HepG2 (cell line): ENCODE results near the gene DMXL1. TPM values are rescaled to one million over a fixed set of nuclear protein-coding genes. Genes with fewer than 3 reads are reported as not detected.

Source experiments
- ATAC-seq: fragments of 200-7000 bp; cut with Tn5 transposase; 3 replicates; pipeline ENCODE4 v1.9.1; 2020; ENCODE audit warnings: mild to moderate bottlenecking, moderate library complexity
- BruUV-seq: library from RNA; stranded (reverse); fragments of 400-500 nt; replicated peaks from 2 replicates; lab custom pipeline; 2021; lab: Mats Ljungman, UMichigan
- CTCF ChIA-PET: fragments of 300-600 bp; formaldehyde crosslinking; extraction: SDS; loops from one replicate; lab custom pipeline; 2021; ENCODE audit warnings: low total read pairs, inconsistent platforms, low intra/inter-chr PET ratio; lab: Yijun Ruan, JAX
- POLR2A ChIA-PET: fragments of 350-600 bp; sonication (Branson Sonifier 250); formaldehyde crosslinking; loops from one replicate; lab custom pipeline; 2020; ENCODE audit warnings: antibody characterized with exemption, inconsistent platforms; lab: Yijun Ruan, JAX
- DNase-seq: peaks from one replicate; pipeline ENCODE4 v3.0.0-alpha.2; 2015; ENCODE audit warnings: low spot score
- FAIRE-seq: peaks from 3 replicates; lab custom pipeline; 2011; peaks lifted over from hg19 to GRCh38; lab: Jason Lieb, UNC
- H2AFZ ChIP-seq: one replicate; pipeline ENCODE4 v1.6.1; 2011; ENCODE audit warnings: low read length, inconsistent platforms
- H3K27ac ChIP-seq: fragments of 300-600 bp; 3 replicates; pipeline ENCODE4 v1.8.0; 2011; ENCODE audit warnings: mixed run types, mild to moderate bottlenecking, mixed read lengths, low read length, inconsistent platforms; ENCODE audit not compliant: insufficient read depth; ENCODE audit errors: extremely low read length
- H3K27me3 ChIP-seq, 2 experiments: fragments of 200-600 bp in 1 of 2; 2 replicates in 1 of 2; 3 replicates in 1 of 2; pipeline versions ENCODE4 v1.6.0 to v1.8.0; 2011; ENCODE audit warnings: low read length in 2 of 2, mild to moderate bottlenecking in 2 of 2, moderate library complexity in 2 of 2, inconsistent platforms in 1 of 2; ENCODE audit not compliant: insufficient read depth in 2 of 2, control insufficient read depth in 1 of 2
- H3K36me3 ChIP-seq, 2 experiments: fragments of 200-600 bp in 1 of 2; replicated peaks in 1 of 2; 2 replicates in 1 of 2; 3 replicates in 1 of 2; pipeline versions ENCODE4 v1.5.1 to v1.8.0; 2011; ENCODE audit warnings: low read length in 2 of 2, inconsistent platforms in 1 of 2; ENCODE audit not compliant: insufficient read depth in 2 of 2, control insufficient read depth in 1 of 2
- H3K4me1 ChIP-seq: 2 replicates; pipeline ENCODE4 v1.5.1; 2012; ENCODE audit warnings: low read length, inconsistent platforms; ENCODE audit not compliant: insufficient read depth
- H3K4me2 ChIP-seq: 2 replicates; pipeline ENCODE4 v1.6.0; 2011; ENCODE audit warnings: low read depth, low read length, inconsistent platforms
- H3K4me3 ChIP-seq, 3 experiments: fragments of 200-600 bp in 1 of 3; sonication (generic), shearing (Covaris generic) in 1 of 3; replicated peaks in 1 of 3; 2 replicates each; pipeline ENCODE4 v1.5.1; 2011 to 2016; ENCODE audit warnings: low read length in 3 of 3, inconsistent platforms in 2 of 3, low read depth in 2 of 3, mild to moderate bottlenecking in 2 of 3, control low read depth in 1 of 3, mixed read lengths in 1 of 3; ENCODE audit not compliant: insufficient read depth in 1 of 3
- H3K79me2 ChIP-seq: one replicate; pipeline ENCODE4 v1.6.1; 2011; ENCODE audit warnings: low read length, inconsistent platforms; ENCODE audit not compliant: insufficient read depth
- H3K9ac ChIP-seq: 2 replicates; pipeline ENCODE4 v1.6.0; 2011; ENCODE audit warnings: mild to moderate bottlenecking, low read depth, low read length, inconsistent platforms; ENCODE audit not compliant: insufficient read depth
- H3K9me3 ChIP-seq: 2 replicates; pipeline ENCODE4 v1.5.1; 2012; ENCODE audit warnings: mild to moderate bottlenecking, low read length
- H4K20me1 ChIP-seq: 2 replicates; pipeline ENCODE4 v1.6.0; 2011; ENCODE audit warnings: inconsistent platforms, mild to moderate bottlenecking, low read length, moderate library complexity; ENCODE audit not compliant: insufficient read depth
- BRD4 ChIP-seq: sonication (generic); formaldehyde crosslinking; IDR thresholded peaks from 2 replicates; pipeline ENCODE4 v1.4.0; 2020; ENCODE audit warnings: missing genetic modification reagents
- MEIS1 ChIP-seq: sonication (generic); formaldehyde crosslinking; IDR thresholded peaks from 2 replicates; pipeline ENCODE4 v1.9.0; 2021; ENCODE audit warnings: mild to moderate bottlenecking, missing genetic modification reagents, moderate library complexity, borderline replicate concordance
- MXD4 ChIP-seq: IDR thresholded peaks from 2 replicates; pipeline ENCODE4 v1.6.1; 2016; ENCODE audit warnings: mild to moderate bottlenecking, missing biosample characterization, missing genetic modification reagents
- TBX2 ChIP-seq: sonication (generic); formaldehyde crosslinking; IDR thresholded peaks from 2 replicates; pipeline ENCODE4 v1.5.0; 2020; ENCODE audit warnings: missing genetic modification reagents, mild to moderate bottlenecking, borderline replicate concordance
- ZFP36L2 ChIP-seq: sonication (generic); formaldehyde crosslinking; IDR thresholded peaks from 2 replicates; pipeline ENCODE4 v1.4.0; 2020; ENCODE audit warnings: missing genetic modification reagents
- ZHX2 ChIP-seq, 2 experiments: sonication (generic) in 1 of 2; formaldehyde crosslinking in 1 of 2; IDR thresholded peaks; 2 replicates each; pipeline versions ENCODE4 v1.6.1 to v1.9.0; 2014 to 2022; ENCODE audit warnings: antibody characterized with exemption in 1 of 2, borderline replicate concordance in 1 of 2, inconsistent platforms in 1 of 2, low read depth in 1 of 2, missing genetic modification reagents in 1 of 2
- WGBS: methylation state at CpG from one replicate; pipeline ENCODE4 v1.1.6; 2017; ENCODE audit warnings: low lambda C conversion rate; 5-methylcytosine and 5-hydroxymethylcytosine counted together
- in situ Hi-C: cut with HindIII; loops from 2 replicates; pipeline ENCODE4 v1.10.0; 2017; ENCODE audit warnings: low pct_unique_long_range_greater_than_20kb; ENCODE audit not compliant: extremely low pct_ligation_motif_present
- intact Hi-C: fragments of 100-400 bp; cut with micrococcal nuclease; formaldehyde crosslinking; loops from one replicate; pipeline ENCODE4 v1.10.0; 2022; ENCODE audit not compliant: unreplicated experiment
- polyA plus RNA-seq, 8 experiments: library from polyadenylated mRNA; depleted of rRNA in 3 of 8; stranded (reverse) in 7 of 8; unstranded in 1 of 8; fragments of >200 nt; fragmentation: Illumina TruSeq in 4 of 8; extraction: Trizol in 4 of 8; gene quantifications; 2 replicates each; pipeline versions ENCODE4 v1.2.1 to v1.2.3, GENCODE V29; 2011 to 2016; ENCODE audit warnings: low read depth in 4 of 8, missing spikeins in 1 of 8, mixed read lengths in 1 of 8; ENCODE audit not compliant: insufficient read depth in 1 of 8
- total RNA-seq, 5 experiments: library from RNA; depleted of rRNA; stranded (reverse); fragments of >200 nt; fragmentation: Illumina TruSeq; extraction: Trizol; gene quantifications; 2 replicates each; pipeline ENCODE4 v1.2.3, GENCODE V29; 2016; ENCODE audit warnings: low read depth in 1 of 5
- TF ChIP-seq, protein P1 (sequence below): fragments of 450-650 bp; IDR thresholded peaks from 2 replicates; pipeline ENCODE4 v1.6.1; 2017

DMXL1 gene
- total and polyA plus RNA-seq, 2 of the 13 experiments (the other 11 are each of a cell fraction or from before 2014, with no cell fraction given): 6.9 to 18.6 TPM

- FAIRE-seq: no peak
Observed at GRCh38 chr5:119088438-119088837, 17.6 kb downstream of the DMXL1 start.

More at GRCh38 chr5:119088438-119088837, 17.6 kb downstream of the DMXL1 start:
- 94% methylated on average over 2 of the region's 2 CpGs for WGBS
- no TSS peak for BruUV-seq
- TF ChIP-seq TBX2 (CRISPR knock-in tag) (no peak), ZFP36L2 (CRISPR knock-in tag) (no peak), MEIS1 (no peak), ZHX2 (IDR thresholded peaks at IDR 0.05; ENCODE audit: low read depth) (no peak), ZHX2 (CRISPR knock-in tag; IDR thresholded peaks at IDR 0.05; ENCODE audit: borderline replicate concordance) (no peak), MXD4 (no peak), BRD4 (no peak)
- TF ChIP-seq, protein P1, sequence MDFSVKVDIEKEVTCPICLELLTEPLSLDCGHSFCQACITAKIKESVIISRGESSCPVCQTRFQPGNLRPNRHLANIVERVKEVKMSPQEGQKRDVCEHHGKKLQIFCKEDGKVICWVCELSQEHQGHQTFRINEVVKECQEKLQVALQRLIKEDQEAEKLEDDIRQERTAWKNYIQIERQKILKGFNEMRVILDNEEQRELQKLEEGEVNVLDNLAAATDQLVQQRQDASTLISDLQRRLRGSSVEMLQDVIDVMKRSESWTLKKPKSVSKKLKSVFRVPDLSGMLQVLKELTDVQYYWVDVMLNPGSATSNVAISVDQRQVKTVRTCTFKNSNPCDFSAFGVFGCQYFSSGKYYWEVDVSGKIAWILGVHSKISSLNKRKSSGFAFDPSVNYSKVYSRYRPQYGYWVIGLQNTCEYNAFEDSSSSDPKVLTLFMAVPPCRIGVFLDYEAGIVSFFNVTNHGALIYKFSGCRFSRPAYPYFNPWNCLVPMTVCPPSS: no peak
- TF ChIP-seq, all 625 proteins: peak for 0
- no peaks in the 10 kb centered on the region; the same call in 1 of the 2 replicates for H4K20me1 ChIP-seq
- no peaks in the 10 kb centered on the region for H3K9me3 ChIP-seq
- DNase-seq: no peak
- in situ Hi-C loops: no loop called here
- H3K4me3 ChIP-seq: no peak overlapping the region
- no peak overlapping the region for H3K4me2 ChIP-seq
- ATAC-seq: no peak
- ChIA-PET POLR2A (no interaction called here), CTCF (no interaction called here)
- no peaks in the 10 kb centered on the region for H3K4me1 ChIP-seq
- H3K27me3 ChIP-seq: no peaks in the 10 kb centered on the region
- peaks cover 15% of the 10 kb centered on the region for H3K79me2 ChIP-seq
- no peak overlapping the region for H3K27ac ChIP-seq
- no peak overlapping the region for H3K9ac ChIP-seq
- intact Hi-C loops: no loop called here
- no peaks in the 10 kb centered on the region for H3K36me3 ChIP-seq
- H2AFZ ChIP-seq: no peak overlapping the region
